Uterus (tissue), 4 donors: ENCODE measurements around the gene MAPK10. TPM values are rescaled to one million over a fixed set of nuclear protein-coding genes. Genes with fewer than 3 reads are reported as not detected.

Experiments
- DNase-seq, 2 donors: peaks; one replicate each; pipeline ENCODE4 v3.0.0-alpha.2; 2019 to 2020
- H3K27ac ChIP-seq, 2 donors: fragments of 200-600 bp; sonication (generic); 1 replicate in 1 of 2; 2 replicates in 1 of 2; pipeline ENCODE4 v1.5.1; 2016 to 2018
- H3K27me3 ChIP-seq, 2 donors: fragments of 200-600 bp; sonication (generic); one replicate each; pipeline ENCODE4 v1.5.1; 2018 to 2019; ENCODE audit warnings: control low read depth in 1 of 2
- H3K36me3 ChIP-seq, 2 donors: fragments of 200-600 bp; sonication (generic); one replicate each; pipeline ENCODE4 v1.5.1; 2019; ENCODE audit warnings: control low read depth in 1 of 2
- H3K4me1 ChIP-seq, 2 donors: fragments of 200-600 bp; sonication (generic); one replicate each; pipeline ENCODE4 v1.5.1; 2018 to 2019; ENCODE audit warnings: control low read depth in 1 of 2
- H3K4me3 ChIP-seq, 2 donors: fragments of 200-600 bp; sonication (generic); 1 replicate in 1 of 2; 2 replicates in 1 of 2; pipeline ENCODE4 v1.5.1; 2018 to 2019; ENCODE audit warnings: mild to moderate bottlenecking in 1 of 2
- H3K9me3 ChIP-seq, 2 donors: fragments of 200-600 bp; sonication (generic); one replicate each; pipeline ENCODE4 v1.5.1; 2019; ENCODE audit warnings: control low read depth in 1 of 2
- POLR2A ChIP-seq, 2 donors: fragments of 450-650 bp; IDR thresholded peaks; one replicate each; pipeline ENCODE4 v1.6.1; 2016; ENCODE audit warnings: antibody characterized with exemption in 2 of 2, mild to moderate bottlenecking in 1 of 2, moderate library complexity in 1 of 2
- intact Hi-C: fragments of 100-400 bp; cut with DNase I; formaldehyde crosslinking; loops from one replicate; pipeline ENCODE4 v1.15.1; 2023; ENCODE audit warnings: low total_unique reads
- total RNA-seq, 4 donors: library from RNA; depleted of rRNA in 3 of 4; stranded (reverse); fragments of >200 nt in 3 of 4; gene quantifications; one replicate each; pipeline versions ENCODE4 v1.1.0 to v1.2.4, GENCODE V29; 2014 to 2023
- TF ChIP-seq, protein P1 (sequence below), 4 experiments: fragments of 200-600 bp in 2 of 4; fragments of 450-650 bp in 2 of 4; sonication (generic) in 2 of 4; IDR thresholded peaks; one replicate each; pipeline ENCODE4 v1.5.1; 2016 to 2019; ENCODE audit warnings: antibody characterized with exemption in 4 of 4, mild to moderate bottlenecking in 2 of 4, moderate library complexity in 1 of 4
- donor health status: DM: yes; HTN: yes; CAD: no.

Gene MAPK10
- total RNA-seq, 4 donors from 2014 or later: 38.2 to 144 (median 73.0) TPM

DNA sequence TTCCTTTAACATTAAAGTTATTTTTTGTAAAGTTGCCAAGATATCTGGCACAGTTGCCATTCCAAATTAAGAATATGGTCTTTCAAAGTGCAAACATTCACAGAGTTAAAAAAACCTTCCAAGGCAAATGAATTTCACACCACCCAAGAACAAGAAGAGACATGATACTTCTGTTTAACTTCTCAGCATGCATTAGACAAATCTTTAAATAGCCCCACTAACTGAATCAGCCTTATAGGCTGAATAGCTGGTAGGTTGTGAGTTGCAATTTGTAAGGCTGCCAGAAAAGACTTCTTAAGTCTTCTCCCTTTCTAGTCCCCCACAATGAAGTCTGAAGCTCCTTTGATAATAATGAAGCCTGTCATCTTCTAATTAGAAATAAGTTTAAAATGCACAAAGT lies 95.6 kb downstream of the MAPK10 start:
- DNase-seq: no peak
- H3K27me3 ChIP-seq: no peaks in the 10 kb centered on the region
- H3K27ac ChIP-seq: no peak overlapping the region
- H3K9me3 ChIP-seq: no peaks in the 10 kb centered on the region
- H3K4me3 ChIP-seq: no peak overlapping the region
- TF ChIP-seq POLR2A (IDR thresholded peaks at IDR 0.05): no peak
- TF ChIP-seq, protein P1, sequence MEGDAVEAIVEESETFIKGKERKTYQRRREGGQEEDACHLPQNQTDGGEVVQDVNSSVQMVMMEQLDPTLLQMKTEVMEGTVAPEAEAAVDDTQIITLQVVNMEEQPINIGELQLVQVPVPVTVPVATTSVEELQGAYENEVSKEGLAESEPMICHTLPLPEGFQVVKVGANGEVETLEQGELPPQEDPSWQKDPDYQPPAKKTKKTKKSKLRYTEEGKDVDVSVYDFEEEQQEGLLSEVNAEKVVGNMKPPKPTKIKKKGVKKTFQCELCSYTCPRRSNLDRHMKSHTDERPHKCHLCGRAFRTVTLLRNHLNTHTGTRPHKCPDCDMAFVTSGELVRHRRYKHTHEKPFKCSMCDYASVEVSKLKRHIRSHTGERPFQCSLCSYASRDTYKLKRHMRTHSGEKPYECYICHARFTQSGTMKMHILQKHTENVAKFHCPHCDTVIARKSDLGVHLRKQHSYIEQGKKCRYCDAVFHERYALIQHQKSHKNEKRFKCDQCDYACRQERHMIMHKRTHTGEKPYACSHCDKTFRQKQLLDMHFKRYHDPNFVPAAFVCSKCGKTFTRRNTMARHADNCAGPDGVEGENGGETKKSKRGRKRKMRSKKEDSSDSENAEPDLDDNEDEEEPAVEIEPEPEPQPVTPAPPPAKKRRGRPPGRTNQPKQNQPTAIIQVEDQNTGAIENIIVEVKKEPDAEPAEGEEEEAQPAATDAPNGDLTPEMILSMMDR (IDR thresholded peaks at IDR 0.05): no peak
- intact Hi-C loops: no loop called here
- no peaks in the 10 kb centered on the region for H3K36me3 ChIP-seq
- no peaks in the 10 kb centered on the region for H3K4me1 ChIP-seq

DNA sequence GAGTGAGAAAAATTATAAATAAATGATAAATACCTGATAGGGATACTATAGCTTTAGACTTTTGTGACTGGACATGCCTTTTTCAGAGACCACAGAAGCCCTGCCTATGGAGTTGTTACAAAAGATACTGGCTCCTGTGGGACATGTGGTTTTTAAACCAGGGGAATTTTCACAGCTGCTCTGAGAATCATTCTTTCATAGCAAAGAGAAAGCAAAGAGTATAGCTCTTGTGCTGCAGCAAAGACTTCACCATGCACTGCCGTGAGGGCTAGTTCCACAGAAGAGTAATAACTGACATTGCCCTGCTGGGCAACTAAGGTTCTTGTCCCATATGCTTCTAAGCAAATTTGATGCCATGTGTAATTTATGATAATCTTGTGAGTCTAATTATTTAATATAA lies 98.2 kb downstream of the MAPK10 start:
- no peak for TF ChIP-seq POLR2A (IDR thresholded peaks at IDR 0.05)
- TF ChIP-seq, protein P1 (IDR thresholded peaks at IDR 0.05): no peak
- Histone ChIP-seq H3K27ac (no peak overlapping the region), H3K4me3 (no peak overlapping the region), H3K9me3 (no peaks in the 10 kb centered on the region), H3K36me3 (no peaks in the 10 kb centered on the region), H3K4me1 (no peaks in the 10 kb centered on the region), H3K27me3 (no peaks in the 10 kb centered on the region)
- intact Hi-C loops: no loop called here
- no peak for DNase-seq

DNA sequence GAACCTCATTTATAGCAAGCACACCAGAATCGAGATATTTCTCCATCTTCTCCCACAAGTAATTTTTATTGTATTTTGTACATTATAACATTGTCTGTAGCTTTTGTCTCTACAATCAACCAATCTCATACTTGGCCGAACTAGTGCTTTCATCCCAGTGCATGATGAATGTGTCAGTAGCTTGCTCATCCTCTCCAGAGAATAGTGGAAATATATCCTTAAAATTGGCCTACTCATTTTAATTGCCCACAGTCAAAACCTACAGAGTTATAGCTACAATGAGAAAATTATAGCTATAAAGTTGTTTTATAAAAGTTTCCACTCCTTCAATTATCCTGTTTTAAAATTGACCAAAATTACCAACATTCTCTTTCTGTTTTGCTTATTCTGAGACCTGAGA lies 103.8 kb downstream of the MAPK10 start:
- DNase-seq: no peak
- intact Hi-C loops: no loop called here
- TF ChIP-seq POLR2A (IDR thresholded peaks at IDR 0.05): no peak
- TF ChIP-seq, protein P1 (IDR thresholded peaks at IDR 0.05): no peak
- Histone ChIP-seq H3K36me3 (no peaks in the 10 kb centered on the region), H3K27me3 (no peaks in the 10 kb centered on the region), H3K27ac (no peak overlapping the region), H3K4me1 (no peaks in the 10 kb centered on the region), H3K9me3 (no peaks in the 10 kb centered on the region), H3K4me3 (no peak overlapping the region)

DNA sequence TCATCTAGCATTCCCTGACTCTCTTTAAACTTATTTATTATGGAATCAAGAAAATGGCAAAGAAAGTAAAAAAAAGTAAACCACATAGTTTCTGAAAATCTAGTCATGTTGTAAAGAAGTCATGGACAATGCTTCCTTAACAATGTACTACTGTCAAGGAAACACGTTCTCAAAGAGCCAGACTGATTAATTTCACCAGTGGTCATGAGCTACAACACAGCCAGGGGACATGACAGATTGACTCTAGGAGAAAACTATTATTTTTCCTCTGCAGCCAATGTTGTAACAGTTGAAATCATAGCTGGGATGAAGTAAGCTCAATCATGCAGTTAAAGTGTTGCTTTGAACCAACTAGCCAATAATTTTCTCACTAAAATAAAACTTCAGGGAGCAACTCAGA lies 109.2 kb downstream of the MAPK10 start:
- Histone ChIP-seq H3K27me3 (no peaks in the 10 kb centered on the region), H3K4me1 (no peaks in the 10 kb centered on the region), H3K36me3 (no peaks in the 10 kb centered on the region), H3K9me3 (no peaks in the 10 kb centered on the region), H3K4me3 (no peak overlapping the region), H3K27ac (peak overlapping the region in 1 of 2 donors; percentile 6)
- intact Hi-C loops: no loop called here
- no peak for TF ChIP-seq POLR2A (IDR thresholded peaks at IDR 0.05)
- TF ChIP-seq, protein P1 (IDR thresholded peaks at IDR 0.05): no peak
- no peak for DNase-seq

DNA sequence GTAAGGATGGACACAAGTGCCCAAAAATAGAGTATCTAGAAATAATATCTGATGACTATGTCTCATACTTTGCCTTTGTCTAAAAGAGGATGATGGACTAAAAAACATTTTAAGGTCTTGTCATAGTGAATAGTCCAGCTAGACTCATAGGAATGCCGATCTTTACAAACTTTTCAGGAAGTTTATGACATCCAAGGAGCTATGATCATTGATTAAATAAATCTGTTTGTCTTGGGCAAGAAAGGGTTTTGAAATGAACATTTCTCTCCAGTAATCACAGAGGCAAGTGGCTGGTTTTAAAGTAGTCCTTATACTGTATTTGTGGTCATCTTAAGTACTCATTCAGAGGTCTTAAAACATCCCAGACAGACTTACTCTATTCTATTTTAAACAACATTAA lies 109.8 kb downstream of the MAPK10 start:
- H3K36me3 ChIP-seq: no peaks in the 10 kb centered on the region
- H3K27me3 ChIP-seq: no peaks in the 10 kb centered on the region
- no peak overlapping the region for H3K4me3 ChIP-seq
- DNase-seq: no peak
- no peaks in the 10 kb centered on the region for H3K4me1 ChIP-seq
- peak overlapping the region in 1 of 2 donors; percentile 6 for H3K27ac ChIP-seq
- intact Hi-C loops: no loop called here
- no peak for TF ChIP-seq POLR2A (IDR thresholded peaks at IDR 0.05)
- TF ChIP-seq, protein P1 (IDR thresholded peaks at IDR 0.05): no peak
- no peaks in the 10 kb centered on the region for H3K9me3 ChIP-seq
